GM19438 (cell line): ENCODE data around the gene HEPACAM2.

Source experiments
- ATAC-seq: cut with Tn5 transposase; IDR thresholded peaks from one replicate; pipeline ENCODE4 v1.9.1; 2021; ENCODE audit warnings: low read depth; ENCODE audit not compliant: unreplicated experiment

HEPACAM2 gene

DNA sequence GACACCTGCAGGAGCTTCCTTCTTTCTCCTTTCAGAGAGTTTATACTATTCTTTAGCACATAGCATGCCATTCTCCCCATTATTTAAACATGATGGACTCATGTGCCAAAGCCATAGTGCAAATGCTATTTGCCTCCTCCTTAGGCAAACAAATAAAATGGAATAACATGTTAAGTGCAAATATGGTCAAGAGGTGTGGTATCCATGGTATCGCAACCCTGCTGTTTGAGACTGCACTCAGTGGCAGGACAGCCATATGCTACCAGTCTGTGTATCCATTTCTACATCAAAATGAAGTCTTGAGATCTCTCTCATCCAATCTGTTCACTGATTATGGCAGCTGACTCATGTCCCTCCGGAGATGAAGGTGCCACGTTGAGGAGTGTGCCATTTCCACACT, 22.8 kb downstream of the HEPACAM2 start:
- no peak for ATAC-seq

DNA sequence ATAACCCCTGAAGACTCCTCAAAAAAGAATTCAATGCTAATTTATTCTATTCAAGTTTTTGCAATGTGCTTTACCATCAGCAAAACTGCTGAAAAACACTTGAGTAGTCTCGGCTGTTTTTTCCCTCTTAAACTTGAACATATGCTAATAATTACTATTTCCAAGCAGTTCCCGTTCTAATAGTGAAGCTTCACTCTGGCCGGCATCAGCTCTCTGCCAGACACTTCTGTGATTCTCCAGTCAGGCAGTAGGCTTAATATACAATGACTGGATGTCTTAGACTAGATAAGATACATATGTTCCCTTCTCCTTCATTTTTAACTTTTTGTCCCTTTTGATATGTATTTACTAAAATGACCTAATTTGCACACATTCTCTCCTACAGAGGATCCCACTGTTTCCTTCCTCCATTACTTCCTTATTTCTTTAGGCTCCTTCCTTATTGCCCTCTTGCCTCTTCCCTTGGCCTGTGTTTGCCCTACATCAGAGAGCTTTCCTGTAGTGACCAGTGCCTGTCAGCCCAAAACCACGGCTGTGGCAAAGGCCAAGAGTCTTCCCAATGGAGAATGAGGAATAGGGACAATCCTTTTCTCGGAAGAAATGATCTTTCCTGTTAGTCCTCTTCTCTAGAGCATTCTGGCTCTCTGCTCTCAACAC, 23.5 kb downstream of the HEPACAM2 start:
- ATAC-seq: no peak

DNA sequence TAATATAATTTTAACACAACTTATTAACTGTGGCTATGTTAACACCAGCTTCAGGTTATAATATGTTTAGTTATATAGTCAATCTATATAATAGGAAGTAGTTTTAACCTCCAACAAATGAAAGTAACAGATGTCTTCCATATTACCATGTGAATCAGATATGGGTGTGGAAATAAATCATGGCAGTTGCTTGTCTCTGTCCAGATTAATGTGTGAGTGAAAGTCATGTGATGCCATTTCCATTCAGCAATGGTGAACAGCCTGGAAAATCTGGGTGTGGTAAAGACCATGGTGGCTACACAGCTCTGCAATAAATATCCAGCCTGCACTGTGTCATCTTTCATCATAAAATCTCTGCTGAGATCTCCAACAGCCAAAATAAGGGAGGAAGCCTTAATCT, 27.8 kb downstream of the HEPACAM2 start:
- ATAC-seq: no peak

DNA sequence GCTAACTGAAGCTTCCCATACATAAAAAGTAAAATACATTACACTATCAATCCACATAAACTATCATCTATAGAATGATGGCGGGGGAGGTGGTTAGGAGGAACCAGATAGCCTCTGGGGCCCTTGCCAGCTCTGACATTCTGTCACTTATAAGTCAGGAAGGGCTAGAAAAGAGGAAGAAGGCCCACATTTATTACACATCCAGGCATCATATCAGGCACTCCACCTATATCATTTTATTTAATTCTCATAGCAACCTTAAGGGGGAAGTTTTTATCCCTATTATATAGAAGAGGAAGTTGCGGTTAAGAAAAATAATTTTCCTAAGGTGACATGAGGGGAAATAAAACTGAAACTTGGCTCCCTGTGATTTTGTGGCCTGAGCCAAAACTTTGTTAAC, 29.9 kb downstream of the HEPACAM2 start:
- no peak for ATAC-seq

DNA sequence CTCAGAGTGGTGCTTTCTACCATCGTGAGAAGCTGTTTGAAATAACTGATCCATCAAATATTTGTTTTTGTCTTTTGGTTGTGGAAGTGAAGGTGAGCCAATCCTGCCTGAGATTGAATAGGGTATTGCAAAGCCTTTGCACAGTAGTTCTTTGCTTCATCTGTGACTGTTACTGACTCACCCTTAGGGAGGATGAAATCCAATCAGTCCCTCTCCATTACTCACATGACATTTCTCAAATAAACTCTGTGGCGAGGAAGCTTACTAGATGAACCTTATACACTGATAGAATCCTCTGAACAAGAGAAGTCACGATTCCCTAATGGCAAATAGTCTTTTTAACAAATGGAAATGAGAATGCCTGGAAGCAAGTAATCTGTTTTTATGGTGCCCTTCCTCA, 31.9 kb downstream of the HEPACAM2 start:
- no peak for ATAC-seq

DNA sequence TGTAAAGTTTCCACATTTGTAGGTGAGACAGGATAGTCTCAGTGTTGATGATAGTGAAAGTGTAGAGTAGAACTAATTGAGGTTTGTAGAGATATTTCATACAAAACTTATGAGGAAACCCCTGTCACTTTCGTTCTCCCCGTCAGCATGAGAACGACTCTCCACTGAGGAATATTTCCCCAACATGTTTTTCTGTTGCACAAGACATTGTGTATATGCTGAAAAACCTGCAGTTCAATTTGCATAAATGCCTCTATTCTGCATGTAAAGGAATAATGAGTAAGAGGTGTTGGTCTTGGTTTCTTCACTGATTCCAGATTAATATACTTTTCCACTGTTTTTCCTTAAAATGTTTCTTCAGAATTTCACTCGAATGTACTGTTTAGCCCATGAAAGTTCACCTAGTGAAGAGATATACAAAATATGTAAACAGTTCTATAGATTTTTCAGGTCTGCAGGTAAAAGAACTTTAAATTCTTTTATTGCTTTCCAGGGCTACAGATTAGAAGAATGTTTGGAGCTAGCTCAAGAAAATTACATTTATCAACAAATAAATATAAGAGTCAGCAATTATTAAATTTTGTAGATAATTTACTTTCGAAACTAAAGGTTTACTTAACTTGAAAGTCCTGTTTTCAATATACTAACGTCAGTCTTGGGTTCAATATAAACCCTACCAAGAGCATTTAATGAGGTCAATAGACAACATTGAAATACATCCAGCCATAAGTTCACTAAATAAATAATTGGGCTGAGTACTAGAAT, 37.2 kb downstream of the HEPACAM2 start:
- no peak for ATAC-seq

DNA sequence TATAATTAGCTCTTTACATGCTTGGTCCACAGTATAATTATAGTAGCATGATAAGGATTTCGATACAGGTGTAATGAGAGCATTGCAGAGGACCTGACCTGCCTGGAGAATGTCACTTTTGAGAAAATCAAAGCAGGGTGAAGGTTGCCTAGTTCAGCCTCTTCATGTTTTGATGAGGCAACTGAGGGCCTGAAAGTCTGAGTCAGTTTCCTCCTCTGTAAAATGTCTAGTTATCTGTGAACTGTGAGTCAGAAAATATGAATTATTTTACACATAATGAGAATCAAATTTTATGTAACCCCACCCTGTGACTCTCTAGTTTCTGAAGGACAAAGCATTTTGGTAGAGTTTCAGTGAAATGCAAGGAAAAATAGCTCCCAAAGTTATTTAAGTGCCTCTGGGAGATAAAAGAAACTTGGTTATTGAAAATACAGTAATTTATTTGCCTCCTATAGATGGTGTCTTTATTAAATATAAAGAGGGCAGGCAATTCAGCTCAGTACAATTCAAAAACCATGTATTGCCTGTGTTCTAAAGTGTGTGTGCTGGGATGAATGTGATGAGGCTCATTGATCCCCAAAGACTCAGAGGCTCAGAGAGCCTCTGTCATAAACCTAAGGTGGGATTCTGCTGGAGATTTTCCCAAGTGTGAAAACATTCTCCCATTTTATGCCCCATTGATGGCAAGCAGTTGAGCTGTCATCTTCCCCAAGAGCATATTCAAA, 40.8 kb downstream of the HEPACAM2 start:
- no peak for ATAC-seq

DNA sequence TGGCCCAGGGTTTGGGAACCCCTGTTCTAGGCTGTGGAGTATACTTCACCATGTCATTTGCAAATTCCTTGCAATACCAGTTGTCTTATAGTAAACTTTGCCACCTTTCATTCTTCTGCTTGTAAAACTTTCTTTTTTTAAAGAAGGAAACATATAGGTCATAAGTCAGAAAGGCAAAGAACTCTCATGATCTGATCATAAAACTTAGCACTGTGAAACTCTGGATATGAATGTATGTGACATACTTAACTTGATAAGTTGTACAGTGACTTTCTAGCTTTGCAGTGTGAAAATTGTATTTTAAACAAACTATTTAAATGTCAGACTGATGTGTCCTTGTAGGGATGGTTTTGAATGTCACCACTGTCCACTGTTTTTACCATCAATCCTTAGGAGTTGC, 47.1 kb downstream of the HEPACAM2 start:
- no peak for ATAC-seq

DNA sequence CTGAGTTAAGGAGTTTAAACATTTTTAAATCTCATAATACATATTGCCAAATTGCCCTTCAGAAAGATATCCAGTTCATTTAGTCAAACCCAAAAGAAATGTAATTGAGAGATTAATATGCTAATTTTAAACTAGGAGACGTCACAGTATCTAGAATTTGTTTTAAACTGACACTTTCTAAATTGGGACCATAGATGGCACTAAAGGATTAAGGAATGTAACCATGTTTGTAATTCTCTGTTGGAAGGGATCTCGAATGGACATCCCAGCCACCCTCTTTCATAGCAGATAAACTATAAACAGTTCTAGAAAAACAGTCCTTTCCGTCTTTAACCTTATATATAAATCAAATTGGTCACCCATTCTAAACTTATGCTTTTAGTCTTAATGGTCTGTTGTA, 48.1 kb downstream of the HEPACAM2 start:
- no peak for ATAC-seq

DNA sequence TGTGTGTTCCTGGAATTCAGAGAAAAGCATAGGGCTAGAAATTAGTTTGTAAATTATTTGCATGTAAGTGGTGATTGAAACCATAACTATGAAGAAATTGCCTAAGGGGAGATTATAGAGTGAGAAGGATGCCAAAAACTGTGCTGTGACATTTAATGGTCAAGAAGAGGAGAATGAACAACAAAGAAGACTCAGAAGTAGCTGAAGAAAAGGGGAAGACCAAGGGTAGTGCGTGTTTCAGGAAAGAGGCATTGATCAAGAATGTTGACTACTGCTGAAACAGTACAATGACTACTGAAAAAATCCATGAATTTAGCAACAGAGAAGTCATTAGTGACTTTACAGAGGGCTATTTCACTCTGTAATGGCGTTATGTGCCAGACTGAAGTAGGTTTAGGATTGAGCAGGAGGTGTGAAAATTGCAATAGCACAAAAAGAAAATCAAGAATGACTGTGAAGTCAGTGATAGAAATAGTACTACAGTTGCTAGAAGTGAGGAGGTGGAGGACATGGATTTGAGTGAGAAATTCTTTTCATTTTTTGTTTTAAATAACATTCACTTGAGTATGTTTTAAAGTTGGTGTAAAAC, 49.2 kb downstream of the HEPACAM2 start:
- no peak for ATAC-seq

DNA sequence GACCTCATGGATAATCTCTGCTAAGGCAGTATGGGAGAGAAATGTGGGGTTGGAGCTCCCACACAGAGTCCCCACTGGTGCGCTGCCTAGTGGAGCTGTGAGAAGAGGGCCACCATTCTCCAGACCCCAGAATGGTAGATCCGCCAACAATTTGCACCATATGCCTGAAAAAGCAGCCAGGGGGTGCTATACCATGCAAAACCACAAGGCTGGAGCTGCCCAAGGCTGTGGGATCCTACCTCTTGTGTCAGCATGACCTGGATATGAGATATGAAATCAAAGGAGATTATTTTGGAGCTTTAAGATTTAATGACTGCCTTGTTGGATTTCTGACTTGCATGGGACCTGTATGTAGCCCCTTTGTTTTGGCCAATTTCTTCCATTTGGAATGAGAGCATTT, 51.0 kb downstream of the HEPACAM2 start:
- ATAC-seq: no peak

DNA sequence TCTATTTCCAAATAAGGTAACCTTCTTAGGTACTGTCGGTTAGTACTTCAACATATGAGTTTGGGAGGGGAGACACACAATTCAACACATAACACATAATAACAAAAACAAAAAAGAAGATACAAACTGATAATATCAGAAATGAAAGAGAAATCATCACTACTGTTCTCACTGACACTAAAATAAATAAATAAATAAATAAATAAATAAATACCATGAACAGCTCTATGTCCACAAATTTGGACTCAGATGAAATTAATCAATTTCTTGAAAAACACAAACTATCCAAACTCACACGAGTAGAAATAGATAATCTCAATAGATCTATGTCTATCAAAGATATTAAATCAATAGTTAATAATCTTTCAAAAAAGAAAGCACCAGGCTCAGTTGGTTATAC, 53.6 kb downstream of the HEPACAM2 start:
- no peak for ATAC-seq

DNA sequence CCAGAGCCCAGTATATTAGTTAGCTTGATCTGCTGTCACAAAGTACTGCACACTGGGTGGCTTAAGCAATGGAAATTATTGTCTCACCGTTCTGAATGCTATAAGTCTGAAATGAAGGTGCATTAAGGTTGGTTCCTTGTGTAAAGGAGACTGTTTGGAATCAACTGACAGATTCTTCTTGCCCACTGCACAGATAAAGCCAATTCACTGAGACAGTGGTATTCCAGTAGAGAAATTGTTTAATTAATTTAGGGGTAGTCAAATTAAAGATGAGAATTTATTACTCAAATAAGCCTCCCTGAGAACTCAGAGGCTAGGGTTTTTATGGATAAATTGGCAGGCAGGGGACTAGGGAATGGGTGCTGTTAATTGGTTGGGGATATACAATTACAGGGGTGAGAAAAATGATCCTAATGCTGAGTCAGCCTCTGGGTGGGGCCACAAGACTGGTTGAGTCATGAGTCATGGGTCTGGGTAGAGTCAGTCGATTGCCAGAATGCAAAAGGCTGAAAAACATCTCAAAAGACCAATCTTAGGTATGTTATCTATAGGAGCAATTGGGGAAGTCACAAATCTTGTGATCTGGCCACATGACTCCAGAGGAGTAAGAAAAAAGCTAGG, 54.6 kb downstream of the HEPACAM2 start:
- no peak for ATAC-seq

DNA sequence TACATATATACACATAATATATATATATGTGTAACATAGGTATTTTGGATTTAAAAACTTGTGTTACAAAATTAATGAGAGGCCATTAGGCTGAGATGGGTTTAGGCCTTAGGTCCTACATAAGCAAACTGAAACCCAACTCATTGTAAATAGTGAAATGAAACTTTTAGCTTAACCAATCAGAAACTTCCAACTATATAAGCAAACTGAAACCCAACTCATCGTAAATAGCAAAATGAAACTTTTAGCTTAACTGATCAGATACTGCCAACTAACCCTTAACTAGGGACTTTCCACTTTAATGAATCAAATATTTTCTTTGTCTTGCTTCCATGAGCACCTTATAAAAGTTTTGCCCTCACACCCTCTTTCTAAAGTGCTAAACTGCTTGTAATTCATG, 60.8 kb downstream of the HEPACAM2 start:
- ATAC-seq: peak; percentile 97

DNA sequence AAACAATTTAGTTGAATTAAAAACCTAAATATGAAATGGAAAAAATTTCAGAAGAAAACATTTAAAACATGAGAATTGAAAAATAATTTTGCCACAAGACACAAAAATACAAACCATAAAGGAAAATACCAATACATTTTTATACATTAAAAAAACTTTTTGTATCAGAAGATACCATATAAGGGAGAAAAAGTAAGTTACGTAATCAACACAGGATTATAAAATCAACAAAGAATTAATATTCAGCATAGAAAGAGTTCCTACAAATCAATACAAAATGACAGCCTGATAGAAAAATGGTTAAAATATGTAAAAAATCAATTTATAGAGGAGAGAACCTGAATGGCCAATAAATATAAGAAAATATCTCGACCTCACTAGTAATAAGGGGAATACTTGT, 61.5 kb downstream of the HEPACAM2 start:
- ATAC-seq: no peak

DNA sequence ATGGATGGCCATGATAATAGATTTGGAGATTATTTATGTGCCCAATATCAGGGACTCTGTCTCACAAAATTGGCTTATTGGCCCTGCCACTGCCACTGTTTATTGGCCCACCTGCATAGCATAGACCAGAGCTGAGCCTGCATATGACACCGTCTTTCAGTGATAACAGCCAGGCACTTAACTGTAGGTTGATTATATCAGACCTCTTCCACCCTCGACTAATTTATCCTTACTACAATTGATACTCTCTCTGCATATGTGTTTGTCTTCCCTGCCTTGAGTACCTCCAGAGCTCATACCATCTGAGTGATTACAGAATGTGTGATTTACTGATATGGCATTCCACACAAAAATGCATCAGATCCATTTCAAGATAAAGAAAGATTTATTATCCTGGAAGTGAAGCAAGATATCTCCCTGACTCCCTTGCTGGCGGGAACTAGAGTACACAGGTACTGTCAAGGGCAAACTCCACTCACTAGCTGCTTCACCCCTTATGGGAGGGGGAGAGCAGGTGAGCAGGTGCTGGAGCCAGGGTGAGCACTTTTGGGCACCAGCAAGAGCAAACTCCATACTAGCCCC, 65.0 kb downstream of the HEPACAM2 start:
- no peak for ATAC-seq

DNA sequence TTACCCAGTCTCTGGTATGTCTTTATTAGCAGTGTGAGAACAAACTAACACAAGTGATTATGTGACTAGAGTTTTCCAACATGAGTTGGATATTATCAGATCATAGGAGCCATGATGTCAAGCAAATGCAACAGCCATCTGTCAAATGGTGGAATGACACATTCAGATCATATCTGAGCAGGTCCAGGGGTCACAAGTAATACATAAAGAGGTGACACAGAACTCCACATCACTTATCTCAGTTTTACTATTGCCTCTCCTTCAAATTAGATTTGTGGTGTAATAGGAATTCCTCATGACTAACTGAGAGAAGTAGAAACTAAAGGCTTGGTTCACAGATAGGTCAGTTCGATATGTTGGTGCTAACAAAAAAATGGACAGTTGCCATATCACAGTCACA, 65.9 kb downstream of the HEPACAM2 start:
- ATAC-seq: no peak

DNA sequence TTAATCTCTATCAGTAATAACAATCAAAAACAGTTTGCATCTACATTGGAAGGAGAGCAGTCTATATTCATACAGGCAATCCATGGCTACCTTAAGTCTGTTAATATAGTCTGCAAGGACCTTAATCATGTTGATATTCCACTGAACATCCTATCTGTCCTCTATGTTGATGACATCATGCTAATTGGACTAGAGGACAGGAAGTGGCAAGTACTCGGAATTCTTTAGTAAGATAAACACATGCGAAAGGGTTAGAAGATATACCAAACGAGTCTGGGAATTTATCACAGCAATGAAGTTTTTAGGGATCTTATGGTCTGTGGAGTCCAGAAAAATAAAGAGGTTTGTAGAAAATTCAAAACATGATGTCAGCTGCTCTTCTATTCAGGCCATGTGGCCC, 66.8 kb downstream of the HEPACAM2 start:
- no peak for ATAC-seq

DNA sequence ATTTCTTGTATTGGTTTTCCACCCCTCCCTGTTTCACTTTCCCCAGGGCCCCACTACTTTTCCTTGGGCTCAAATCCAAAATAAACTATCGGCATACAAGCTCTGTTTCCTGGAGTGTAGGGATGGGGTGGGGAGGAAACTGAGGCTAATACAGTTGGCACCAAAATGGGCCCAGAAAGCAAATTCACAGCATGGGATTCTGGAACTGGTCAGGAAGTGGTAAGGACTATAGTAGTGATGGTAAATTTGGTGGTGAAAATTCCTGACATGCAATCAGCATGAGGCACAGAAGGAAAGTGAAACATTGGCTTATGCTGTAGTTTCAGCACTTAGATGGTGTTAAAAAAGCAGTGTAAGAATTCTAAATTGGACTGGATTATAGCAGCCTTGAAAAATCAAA, 69.4 kb downstream of the HEPACAM2 start:
- ATAC-seq: no peak

DNA sequence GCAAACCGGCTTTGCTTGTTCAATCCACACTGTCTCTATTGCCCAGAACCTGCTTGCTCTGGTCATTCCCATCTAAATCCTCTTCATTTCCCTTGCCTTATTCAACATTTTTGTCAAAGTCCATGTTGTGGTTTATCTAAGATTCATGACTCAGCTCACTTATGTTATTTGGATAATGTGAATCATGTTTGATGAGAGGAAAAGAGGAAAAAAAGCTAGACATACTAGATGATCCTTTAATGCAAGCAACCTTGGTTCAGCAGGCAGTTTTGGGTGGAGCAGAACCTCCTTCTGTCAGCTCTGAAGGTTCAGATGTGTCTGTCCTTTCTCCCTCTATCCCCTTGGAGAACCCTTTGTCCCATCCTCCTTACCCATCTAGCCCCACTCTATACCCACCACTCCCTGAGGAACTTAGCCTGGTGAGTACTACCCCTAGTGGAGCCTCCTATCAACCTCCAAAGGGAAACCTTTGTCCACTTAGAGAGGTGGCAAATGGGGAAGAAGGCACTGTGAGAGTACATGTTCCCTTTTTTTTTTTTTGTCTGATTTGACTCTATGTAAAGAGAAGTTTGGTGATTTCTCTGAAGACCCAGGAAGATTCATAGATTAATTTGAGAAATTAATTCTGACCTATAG, 76.0 kb downstream of the HEPACAM2 start:
- ATAC-seq: no peak
